Activated T-cell treated with anti-CD3 and anti-CD28 coated beads, Interleukin-2, amount 50 U/mL, for 24 hours (primary cell): Measurements from ENCODE around the gene ITIH3.

Experiments used
- DNase-seq: peaks from one replicate; pipeline ENCODE4 v3.0.0-alpha.2; 2020
- H3K27ac Mint-ChIP-seq: 2 replicates; pipeline ENCODE4 v1.8.0; 2020; ENCODE audit warnings: mild to moderate bottlenecking, mixed read lengths
- H3K27me3 Mint-ChIP-seq: 2 replicates; pipeline ENCODE4 v1.8.0; 2020; ENCODE audit warnings: mixed read lengths
- H3K36me3 Mint-ChIP-seq: 2 replicates; pipeline ENCODE4 v1.8.0; 2020; ENCODE audit warnings: low read depth, mixed read lengths
- H3K4me1 Mint-ChIP-seq: 2 replicates; pipeline ENCODE4 v1.8.0; 2020; ENCODE audit warnings: low read depth, mixed read lengths
- H3K4me3 Mint-ChIP-seq: 2 replicates; pipeline ENCODE4 v1.8.0; 2020; ENCODE audit warnings: mild to moderate bottlenecking, moderate library complexity, mixed read lengths
- H3K9me3 Mint-ChIP-seq: 2 replicates; pipeline ENCODE4 v1.8.0; 2020; ENCODE audit warnings: mixed read lengths

Gene ITIH3

GRCh38 chr3:52794612-52795099 is at the start of gene ITIH3:
ITIH3 (plus strand) TSS chr3:52794796; CDS start chr3:52794804, 8 bp downstream.
- DNase-seq = no peak
- Mint-ChIP-seq H3K27ac (no peak within 1 kb of the TSS), H3K36me3 (no peaks in the 10 kb centered on the region), H3K4me3 (no peak within 1 kb of the TSS), H3K4me1 (no peaks in the 10 kb centered on the region), H3K27me3 (no peaks in the 10 kb centered on the region), H3K9me3 (no peaks in the 10 kb centered on the region)

GRCh38 chr3:52752045-52752660 is 42.4 kb upstream of the ITIH3 start:
- H3K36me3 Mint-ChIP-seq = peaks cover 73% of the 10 kb centered on the region
- H3K4me3 Mint-ChIP-seq = no peak overlapping the region
- H3K4me1 Mint-ChIP-seq = no peaks in the 10 kb centered on the region
- DNase-seq = no peak
- no peaks in the 10 kb centered on the region for H3K27me3 Mint-ChIP-seq
- no peaks in the 10 kb centered on the region for H3K9me3 Mint-ChIP-seq
- H3K27ac Mint-ChIP-seq = no peak overlapping the region

GRCh38 chr3:52754373-52754772 is 40.2 kb upstream of the ITIH3 start:
- no peak overlapping the region for H3K27ac Mint-ChIP-seq
- no peak for DNase-seq
- H3K4me3 Mint-ChIP-seq = no peak overlapping the region
- no peaks in the 10 kb centered on the region for H3K27me3 Mint-ChIP-seq
- H3K36me3 Mint-ChIP-seq = peaks cover 77% of the 10 kb centered on the region
- no peaks in the 10 kb centered on the region for H3K9me3 Mint-ChIP-seq
- H3K4me1 Mint-ChIP-seq = peaks cover 1% of the 10 kb centered on the region

DNA sequence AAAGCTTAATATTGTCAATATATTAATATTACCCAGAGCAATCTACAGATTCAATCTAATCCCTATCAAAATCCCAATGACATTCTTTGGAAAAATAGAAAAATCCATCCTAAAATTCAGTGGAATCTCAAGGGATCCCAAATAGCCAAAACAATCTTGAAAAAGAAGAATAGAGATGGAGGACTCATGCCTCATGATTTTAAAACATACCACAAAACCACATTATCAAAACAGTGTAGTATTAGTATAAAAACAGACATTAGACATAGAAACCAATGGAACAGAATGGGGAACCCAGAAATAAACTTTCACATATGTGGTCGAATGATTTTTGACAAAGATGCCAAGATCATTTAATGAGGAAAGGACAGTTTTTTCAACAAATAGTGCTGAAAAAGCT is 38.5 kb upstream of the ITIH3 start:
- H3K4me1 Mint-ChIP-seq = peaks cover 6% of the 10 kb centered on the region
- no peaks in the 10 kb centered on the region for H3K9me3 Mint-ChIP-seq
- DNase-seq = no peak
- H3K27ac Mint-ChIP-seq = no peak overlapping the region
- H3K27me3 Mint-ChIP-seq = no peaks in the 10 kb centered on the region
- peaks cover 74% of the 10 kb centered on the region for H3K36me3 Mint-ChIP-seq
- H3K4me3 Mint-ChIP-seq = no peak overlapping the region

DNA sequence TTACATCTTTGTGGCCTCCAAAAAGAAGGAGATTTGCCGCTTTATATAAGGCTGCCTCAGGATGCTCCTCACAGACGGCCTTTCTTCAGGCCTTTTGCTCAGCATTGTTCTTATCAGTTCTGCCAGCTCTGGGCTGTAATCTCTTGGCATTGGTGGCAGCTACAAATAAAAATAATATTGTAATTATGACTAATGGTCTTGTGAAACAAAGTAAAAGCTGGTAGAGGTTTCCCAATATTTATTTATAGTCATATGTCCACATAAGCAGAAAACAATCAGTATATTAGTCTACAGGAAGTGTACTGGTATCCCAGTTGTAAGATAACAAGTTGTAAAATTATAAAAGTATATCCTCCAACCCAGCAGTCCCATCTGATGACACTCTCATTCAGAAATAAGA is 31.1 kb upstream of the ITIH3 start:
- H3K36me3 Mint-ChIP-seq = peaks cover 85% of the 10 kb centered on the region
- H3K4me1 Mint-ChIP-seq = peaks cover 8% of the 10 kb centered on the region
- no peak for DNase-seq
- no peaks in the 10 kb centered on the region for H3K9me3 Mint-ChIP-seq
- no peaks in the 10 kb centered on the region for H3K27me3 Mint-ChIP-seq
- no peak overlapping the region for H3K4me3 Mint-ChIP-seq
- no peak overlapping the region for H3K27ac Mint-ChIP-seq

DNA sequence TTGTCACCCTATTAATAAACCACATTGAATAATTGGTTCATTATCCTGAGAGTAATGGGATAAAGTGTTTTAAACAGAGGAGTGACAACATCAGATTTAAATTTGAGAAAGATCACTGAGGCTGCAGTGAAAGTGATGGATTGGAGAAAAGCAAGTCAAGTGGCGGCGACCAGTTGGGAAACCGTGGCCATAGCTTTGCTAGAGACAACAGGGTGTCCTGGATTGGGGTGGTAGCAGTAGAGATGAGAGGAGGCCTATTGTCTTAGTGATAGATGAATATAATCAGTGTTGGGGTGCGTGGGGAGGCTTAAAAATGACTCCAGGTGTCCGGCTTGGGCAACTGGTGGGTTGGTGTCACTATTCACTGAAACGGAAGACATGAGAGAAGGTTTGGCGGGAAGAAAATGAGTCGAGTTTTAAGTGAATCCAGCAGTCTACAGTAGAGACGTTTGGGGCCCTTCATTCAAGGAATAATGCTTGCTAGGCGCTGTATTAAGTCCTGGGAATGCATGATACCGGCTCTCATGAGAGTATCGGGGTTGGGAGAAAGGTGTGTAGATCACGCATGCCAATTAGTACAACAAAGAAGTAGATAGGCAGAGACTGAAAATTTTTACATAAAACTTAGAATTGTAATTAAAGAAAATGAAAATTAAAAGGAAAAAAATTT is 24.7 kb upstream of the ITIH3 start:
- peaks cover 26% of the 10 kb centered on the region for H3K4me1 Mint-ChIP-seq
- no peaks in the 10 kb centered on the region for H3K9me3 Mint-ChIP-seq
- peak overlapping the region; percentile 79 for H3K27ac Mint-ChIP-seq
- H3K4me3 Mint-ChIP-seq = peak overlapping the region; percentile 87
- no peaks in the 10 kb centered on the region for H3K27me3 Mint-ChIP-seq
- H3K36me3 Mint-ChIP-seq = peaks cover 43% of the 10 kb centered on the region
- no peak for DNase-seq

GRCh38 chr3:52770496-52771333 is 23.9 kb upstream of the ITIH3 start, which contains the start of gene NEK4:
NEK4 (minus strand) TSS chr3:52770940; CDS start chr3:52770746, 194 bp downstream.
- no peaks in the 10 kb centered on the region for H3K27me3 Mint-ChIP-seq
- no peaks in the 10 kb centered on the region for H3K9me3 Mint-ChIP-seq
- H3K27ac Mint-ChIP-seq = peak within 1 kb of the TSS; percentile 89
- H3K36me3 Mint-ChIP-seq = peaks cover 35% of the 10 kb centered on the region
- H3K4me3 Mint-ChIP-seq = peak within 1 kb of the TSS; percentile 87
- DNase-seq = peak; percentile 92
- H3K4me1 Mint-ChIP-seq = peaks cover 26% of the 10 kb centered on the region

DNA sequence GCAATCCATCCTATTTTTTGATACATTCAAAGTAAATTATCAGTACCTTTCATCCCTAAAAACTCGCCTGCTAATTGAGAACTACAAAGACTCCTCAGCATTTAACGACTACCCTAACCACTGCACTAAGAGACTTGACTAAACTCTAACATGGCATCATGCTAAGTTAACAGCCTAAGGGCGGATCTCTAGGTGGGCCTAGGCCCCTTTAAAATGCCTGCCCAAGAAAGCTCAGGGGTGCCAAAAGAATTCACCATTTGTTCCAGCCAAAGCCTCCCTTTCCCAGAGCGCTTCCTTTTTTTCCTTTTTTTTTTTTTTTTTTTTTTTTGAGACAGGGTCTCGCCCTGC is 23.3 kb upstream of the ITIH3 start:
- DNase-seq = no peak
- Mint-ChIP-seq H3K9me3 (no peaks in the 10 kb centered on the region), H3K4me1 (peaks cover 26% of the 10 kb centered on the region), H3K4me3 (peak overlapping the region; percentile 87), H3K36me3 (peaks cover 30% of the 10 kb centered on the region), H3K27me3 (no peaks in the 10 kb centered on the region), H3K27ac (peak overlapping the region; percentile 89)

DNA sequence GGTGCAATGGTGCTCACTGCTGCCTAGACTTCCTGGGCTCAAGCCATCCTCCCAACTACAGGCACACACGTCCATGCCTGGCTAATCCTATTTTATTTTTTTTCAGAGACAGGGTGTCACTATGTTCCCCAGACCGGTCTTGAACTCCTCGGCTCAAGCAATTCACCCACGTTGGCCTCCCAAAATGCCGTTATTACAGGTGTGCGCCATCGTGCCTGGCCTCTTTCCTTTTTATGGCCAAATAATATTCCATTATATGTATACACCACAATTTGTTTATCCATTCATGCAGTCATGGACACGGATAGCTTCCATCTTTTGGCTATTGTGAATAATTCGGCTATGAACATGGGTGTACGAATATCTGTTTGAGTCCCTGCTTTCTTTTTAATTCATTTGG is 22.9 kb upstream of the ITIH3 start:
- H3K4me1 Mint-ChIP-seq = peaks cover 26% of the 10 kb centered on the region
- peak overlapping the region; percentile 87 for H3K4me3 Mint-ChIP-seq
- DNase-seq = no peak
- H3K27ac Mint-ChIP-seq = peak overlapping the region; percentile 89
- H3K27me3 Mint-ChIP-seq = no peaks in the 10 kb centered on the region
- H3K36me3 Mint-ChIP-seq = peaks cover 27% of the 10 kb centered on the region
- H3K9me3 Mint-ChIP-seq = no peaks in the 10 kb centered on the region

DNA sequence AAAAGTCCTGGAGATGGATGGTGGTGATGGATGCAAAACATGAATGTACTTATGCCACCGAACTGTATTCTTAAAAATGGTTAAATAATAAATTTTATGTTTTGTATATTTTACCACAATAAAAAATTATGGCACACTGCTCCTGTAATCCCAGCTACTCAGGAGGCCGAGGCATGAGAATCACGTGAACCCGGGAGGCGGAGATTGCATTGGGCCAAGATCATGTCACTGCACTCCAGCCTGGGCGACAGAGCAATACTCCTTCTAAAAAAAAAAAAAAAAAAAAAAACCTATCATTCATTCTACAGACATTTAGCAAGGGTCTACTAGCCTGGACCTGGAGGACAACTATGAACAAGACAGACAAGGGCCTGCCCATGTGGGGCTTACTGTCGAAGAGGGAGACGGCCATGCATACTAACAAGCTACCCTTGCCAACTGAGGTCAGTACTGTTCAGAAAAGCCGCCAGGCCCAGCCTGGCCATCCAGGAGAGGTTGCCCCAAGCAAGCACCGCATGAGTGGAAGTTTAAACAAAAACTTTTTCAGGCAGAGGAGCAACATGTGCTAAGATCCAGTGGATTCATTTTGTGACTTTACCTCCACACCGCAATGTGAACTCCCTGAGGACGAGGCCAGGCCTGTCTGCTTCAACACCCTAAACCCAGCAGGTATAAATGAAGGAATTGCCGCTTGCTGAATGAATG is 21.1 kb upstream of the ITIH3 start:
- DNase-seq = no peak
- Mint-ChIP-seq H3K36me3 (peaks cover 14% of the 10 kb centered on the region), H3K4me1 (peaks cover 23% of the 10 kb centered on the region), H3K27ac (no peak overlapping the region), H3K27me3 (no peaks in the 10 kb centered on the region), H3K4me3 (no peak overlapping the region), H3K9me3 (no peaks in the 10 kb centered on the region)

DNA sequence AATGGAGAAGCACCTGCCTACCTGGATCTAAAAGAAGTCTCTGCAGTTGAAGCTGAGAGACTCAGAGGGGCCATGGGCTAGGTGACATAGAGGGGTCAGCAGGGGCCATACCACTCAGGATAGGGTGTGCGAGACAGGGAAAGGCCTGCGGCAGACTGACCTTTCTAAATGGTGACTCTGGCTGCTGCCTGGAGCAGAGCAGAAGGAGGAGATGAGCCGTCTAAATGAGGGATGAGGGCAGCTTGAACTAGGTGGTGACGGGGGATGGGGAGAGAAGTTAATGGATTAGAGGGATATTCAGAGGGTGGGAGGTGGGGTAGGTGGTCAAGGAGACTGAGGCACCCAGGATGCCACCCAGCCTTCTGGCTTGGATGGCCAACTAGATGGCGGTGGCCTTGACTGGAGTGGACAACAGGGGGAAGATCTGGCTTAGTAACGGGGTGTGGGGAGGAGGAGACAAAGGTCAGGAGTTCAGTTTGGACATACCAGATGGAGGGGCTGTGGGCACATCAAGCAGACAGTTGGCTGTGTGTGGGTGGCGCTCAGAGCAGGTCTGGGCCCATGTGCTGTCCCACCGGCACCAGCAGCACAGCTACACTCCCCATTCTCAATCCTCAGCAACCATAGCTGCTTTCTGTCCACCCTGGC is 20.4 kb upstream of the ITIH3 start:
- no peak overlapping the region for H3K4me3 Mint-ChIP-seq
- no peak for DNase-seq
- H3K9me3 Mint-ChIP-seq = no peaks in the 10 kb centered on the region

DNA sequence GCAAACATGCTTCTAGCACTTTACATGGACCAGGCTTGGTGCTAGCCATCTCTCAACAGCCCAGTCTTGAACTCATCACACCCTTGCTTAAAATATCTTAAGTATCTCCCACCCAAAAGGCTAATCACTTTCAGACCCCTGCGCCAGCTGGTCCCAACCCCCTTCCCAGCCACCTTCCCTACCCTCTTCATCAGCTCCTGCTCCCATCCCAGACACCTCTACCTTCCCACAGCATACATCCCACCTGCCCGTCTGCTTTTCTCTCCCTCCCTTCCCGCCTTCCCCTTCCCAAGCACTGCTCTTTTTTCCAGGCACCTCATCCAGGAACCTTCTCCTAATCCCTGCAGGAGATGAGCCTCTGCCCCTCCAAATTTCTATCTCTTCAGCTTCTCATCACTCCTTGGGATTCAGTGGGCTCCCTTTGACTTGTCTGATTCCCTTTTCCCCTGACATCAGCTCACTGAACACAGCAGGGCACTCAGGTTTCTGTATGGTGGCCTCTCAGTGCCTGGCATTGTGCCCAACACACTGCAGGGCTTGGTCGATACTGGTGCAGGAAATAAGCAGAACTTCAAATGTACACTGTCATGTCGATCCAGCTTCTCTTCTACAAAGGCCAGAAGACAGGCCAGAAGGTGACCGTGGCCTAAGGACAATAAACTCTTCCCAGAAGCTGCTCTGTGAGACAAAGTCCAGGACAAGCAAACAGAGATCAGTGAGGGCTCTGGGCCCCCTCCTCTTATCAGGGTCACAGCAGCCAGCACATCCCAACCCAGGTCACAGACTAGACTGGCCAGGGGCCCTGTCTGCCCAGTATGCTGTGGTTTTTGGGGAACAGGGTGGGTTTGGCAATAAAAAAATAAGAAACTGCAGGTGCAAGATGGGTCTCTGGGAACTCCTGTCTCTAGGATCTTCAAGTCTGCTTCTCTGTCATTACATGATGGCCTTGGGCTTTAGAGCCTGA is 19.4 kb upstream of the ITIH3 start:
- Mint-ChIP-seq H3K4me1 (peaks cover 8% of the 10 kb centered on the region), H3K27ac (no peak overlapping the region), H3K4me3 (no peak overlapping the region), H3K9me3 (no peaks in the 10 kb centered on the region), H3K36me3 (peaks cover 5% of the 10 kb centered on the region), H3K27me3 (peaks cover 3% of the 10 kb centered on the region)
- no peak for DNase-seq

More for the DNA sequence above, 20.4 kb upstream of the ITIH3 start:
- Mint-ChIP-seq H3K27me3 (no peaks in the 10 kb centered on the region), H3K27ac (no peak overlapping the region), H3K36me3 (peaks cover 10% of the 10 kb centered on the region), H3K4me1 (peaks cover 18% of the 10 kb centered on the region)

- H3K27ac Mint-ChIP-seq = no peak overlapping the region
- H3K27me3 Mint-ChIP-seq = peaks cover 3% of the 10 kb centered on the region
- no peaks in the 10 kb centered on the region for H3K9me3 Mint-ChIP-seq
- peaks cover 4% of the 10 kb centered on the region for H3K36me3 Mint-ChIP-seq
- peaks cover 8% of the 10 kb centered on the region for H3K4me1 Mint-ChIP-seq
- no peak overlapping the region for H3K4me3 Mint-ChIP-seq
- peak; percentile 7 for DNase-seq
Observed at GRCh38 chr3:52775877-52776276, 18.7 kb upstream of the ITIH3 start.
